ENCODE data around the gene ARMC2. TPM values are rescaled to one million over a fixed set of nuclear protein-coding genes. Genes with fewer than 3 reads are reported as not detected.

ARMC2 gene
- total RNA-seq, 3 donors from 2014 or later = 4.3 to 7.9 (median 7.2) TPM

- no peak for DNase-seq (ENCODE audit: low spot score in 2 of 2)
- H3K9me3 ChIP-seq = no peaks in the 10 kb centered on the region
- no peak for TF ChIP-seq POLR2A (IDR thresholded peaks at IDR 0.05)
- TF ChIP-seq CTCF (IDR thresholded peaks at IDR 0.05) = no peak
- no peak for TF ChIP-seq POLR2AphosphoS5 (IDR thresholded peaks at IDR 0.05)
- no peaks in the 10 kb centered on the region for H3K27me3 ChIP-seq
- intact Hi-C loops (cut with DNase I; ENCODE audit: low total_unique reads) = no loop called here
- no peaks in the 10 kb centered on the region for H3K4me1 ChIP-seq
- no peak overlapping the region for H3K27ac ChIP-seq
- no peak overlapping the region for H3K4me3 ChIP-seq
- no peaks in the 10 kb centered on the region for H3K36me3 ChIP-seq
Observed at GRCh38 chr6:108937170-108937569, 88.9 kb downstream of the ARMC2 start.

GRCh38 chr6:108940741-108941140 lies 92.5 kb downstream of the ARMC2 start:
- no peaks in the 10 kb centered on the region for H3K9me3 ChIP-seq
- intact Hi-C loops (cut with DNase I; ENCODE audit: low total_unique reads) = no loop called here
- no peaks in the 10 kb centered on the region for H3K36me3 ChIP-seq
- H3K4me1 ChIP-seq = peaks cover 0 to 9% of the 10 kb centered on the region in 2 donors
- no peaks in the 10 kb centered on the region for H3K27me3 ChIP-seq
- no peak for DNase-seq (ENCODE audit: low spot score in 2 of 2)
- no peak for TF ChIP-seq POLR2AphosphoS5 (IDR thresholded peaks at IDR 0.05)
- no peak for TF ChIP-seq CTCF (IDR thresholded peaks at IDR 0.05)
- TF ChIP-seq POLR2A (IDR thresholded peaks at IDR 0.05) = no peak
- H3K4me3 ChIP-seq = no peak overlapping the region
- no peak overlapping the region for H3K27ac ChIP-seq

GRCh38 chr6:108941281-108941680 lies 93.1 kb downstream of the ARMC2 start:
- intact Hi-C loops (cut with DNase I; ENCODE audit: low total_unique reads) = no loop called here
- DNase-seq (ENCODE audit: low spot score in 2 of 2) = no peak

GRCh38 chr6:108941859-108942258 lies 93.6 kb downstream of the ARMC2 start:
- intact Hi-C loops (cut with DNase I; ENCODE audit: low total_unique reads) = no loop called here
- Histone ChIP-seq H3K27ac (no peak overlapping the region), H3K9me3 (no peaks in the 10 kb centered on the region), H3K36me3 (no peaks in the 10 kb centered on the region), H3K4me1 (peaks cover 3 to 18% of the 10 kb centered on the region in 2 donors), H3K27me3 (no peaks in the 10 kb centered on the region), H3K4me3 (no peak overlapping the region)
- TF ChIP-seq CTCF (IDR thresholded peaks at IDR 0.05) (no peak), POLR2A (IDR thresholded peaks at IDR 0.05) (no peak), POLR2AphosphoS5 (IDR thresholded peaks at IDR 0.05) (no peak)
- DNase-seq (ENCODE audit: low spot score in 2 of 2) = no peak

More at GRCh38 chr6:108941281-108941680, 93.1 kb downstream of the ARMC2 start:
- Histone ChIP-seq H3K27ac (no peak overlapping the region), H3K4me1 (peaks cover 0 to 13% of the 10 kb centered on the region in 2 donors), H3K36me3 (no peaks in the 10 kb centered on the region), H3K9me3 (no peaks in the 10 kb centered on the region), H3K4me3 (no peak overlapping the region), H3K27me3 (no peaks in the 10 kb centered on the region)
- TF ChIP-seq POLR2A (IDR thresholded peaks at IDR 0.05) (no peak), CTCF (IDR thresholded peaks at IDR 0.05) (no peak), POLR2AphosphoS5 (IDR thresholded peaks at IDR 0.05) (no peak)

- Histone ChIP-seq H3K4me3 (no peak overlapping the region), H3K27me3 (no peaks in the 10 kb centered on the region), H3K36me3 (no peaks in the 10 kb centered on the region), H3K27ac (peak overlapping the region in 1 of 2 donors; percentile 89), H3K4me1 (peaks cover 8 to 24% of the 10 kb centered on the region in 2 donors), H3K9me3 (no peaks in the 10 kb centered on the region)
- no peak for DNase-seq (ENCODE audit: low spot score in 2 of 2)
- TF ChIP-seq POLR2AphosphoS5 (IDR thresholded peaks at IDR 0.05) (no peak), POLR2A (IDR thresholded peaks at IDR 0.05) (no peak), CTCF (IDR thresholded peaks at IDR 0.05) (no peak)
- intact Hi-C loops (cut with DNase I; ENCODE audit: low total_unique reads) = no loop called here
Observed at GRCh38 chr6:108942556-108943492, 94.6 kb downstream of the ARMC2 start.
